ENCODE data around the gene RALGDS.

Gene RALGDS

DNA sequence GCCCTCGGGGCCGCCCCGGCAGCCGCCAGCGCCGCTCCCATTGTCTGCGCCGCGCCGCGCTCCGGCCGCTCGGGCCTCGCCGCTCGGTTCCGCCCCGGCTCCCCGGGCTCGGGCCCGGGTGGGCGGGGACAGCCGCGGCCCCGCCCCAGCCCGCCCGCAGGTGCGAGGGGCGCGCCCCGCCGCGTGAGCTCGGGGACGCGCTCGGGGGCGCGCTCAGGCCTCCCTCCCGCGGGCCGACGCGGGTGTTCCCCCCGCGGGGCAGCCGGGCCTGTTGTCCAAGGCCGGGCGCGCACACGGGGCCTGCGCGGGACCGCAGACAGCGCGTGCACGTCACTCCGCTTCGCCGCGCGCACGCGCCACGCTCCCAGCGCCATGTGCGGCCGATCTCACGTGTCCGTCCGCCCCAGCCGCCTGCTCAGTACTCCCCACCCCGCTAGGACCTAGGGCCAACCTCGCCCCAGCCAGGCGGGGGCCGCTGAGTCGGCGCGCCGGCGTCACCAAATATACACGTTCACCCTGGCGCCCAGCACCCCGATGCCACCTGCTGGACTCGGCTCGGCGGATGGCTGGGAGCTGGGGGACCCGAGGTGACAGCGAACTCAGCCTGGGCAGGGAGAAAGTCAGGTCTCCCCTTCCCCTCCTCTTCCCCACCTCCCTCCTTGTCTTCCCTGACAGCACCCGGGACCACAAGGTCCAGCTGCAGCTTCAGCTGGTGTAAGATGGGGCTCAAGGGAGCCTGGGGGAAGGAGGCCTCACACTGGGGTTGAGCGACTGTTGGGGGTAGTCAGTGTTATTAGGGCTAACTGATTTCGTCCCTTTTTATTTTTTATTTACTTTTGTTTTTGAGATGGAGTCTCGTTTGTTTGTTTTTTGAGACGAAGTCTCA lies 28.3 kb upstream of the RALGDS start:
- no peak for DNase-seq

DNA sequence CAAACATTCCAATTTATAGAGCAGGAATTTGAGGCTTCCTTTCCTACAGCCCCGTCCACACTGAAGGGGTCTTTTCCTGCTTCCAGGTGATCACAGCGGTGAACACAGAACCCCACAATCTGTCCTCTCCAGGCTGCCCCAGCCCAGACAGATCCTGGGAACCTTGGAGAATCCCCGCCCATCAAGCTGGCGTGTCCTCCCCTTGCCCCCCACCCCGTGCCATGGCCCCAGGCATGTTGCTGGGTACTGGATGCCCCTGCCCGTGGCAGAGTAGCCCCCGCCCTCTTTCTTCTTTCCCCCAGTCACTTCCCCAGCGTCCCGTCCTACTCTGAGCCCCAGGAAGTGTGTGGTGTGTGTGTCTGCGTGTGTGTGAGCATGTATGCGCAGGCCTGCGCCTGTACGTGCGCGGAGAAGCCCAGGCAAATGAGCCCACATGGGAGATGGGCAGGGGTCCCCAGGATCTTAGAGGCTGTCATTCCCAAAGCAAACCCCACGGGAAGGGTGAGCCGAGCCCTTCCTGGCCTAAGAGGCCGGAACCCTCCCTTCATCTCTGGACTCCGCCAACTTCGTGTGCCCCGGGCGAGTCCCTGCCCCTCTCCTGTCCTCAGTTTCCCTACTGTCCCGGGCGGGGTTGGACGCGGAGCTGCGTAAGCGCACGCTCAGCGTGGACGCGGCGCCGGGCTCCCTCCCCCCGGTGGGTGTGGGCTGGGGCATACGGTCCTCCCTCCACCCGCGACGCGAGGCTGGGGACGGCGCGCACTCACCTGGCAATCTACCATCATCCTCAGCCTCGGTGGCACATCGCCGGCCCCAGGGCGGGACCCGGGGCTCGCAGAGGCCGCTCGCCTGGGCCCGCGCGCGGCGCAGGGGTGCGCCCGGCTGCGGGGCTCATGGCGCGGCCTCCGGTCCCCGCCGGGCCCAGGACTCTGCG lies 27.4 kb upstream of the RALGDS start:
- no peak for DNase-seq

DNA sequence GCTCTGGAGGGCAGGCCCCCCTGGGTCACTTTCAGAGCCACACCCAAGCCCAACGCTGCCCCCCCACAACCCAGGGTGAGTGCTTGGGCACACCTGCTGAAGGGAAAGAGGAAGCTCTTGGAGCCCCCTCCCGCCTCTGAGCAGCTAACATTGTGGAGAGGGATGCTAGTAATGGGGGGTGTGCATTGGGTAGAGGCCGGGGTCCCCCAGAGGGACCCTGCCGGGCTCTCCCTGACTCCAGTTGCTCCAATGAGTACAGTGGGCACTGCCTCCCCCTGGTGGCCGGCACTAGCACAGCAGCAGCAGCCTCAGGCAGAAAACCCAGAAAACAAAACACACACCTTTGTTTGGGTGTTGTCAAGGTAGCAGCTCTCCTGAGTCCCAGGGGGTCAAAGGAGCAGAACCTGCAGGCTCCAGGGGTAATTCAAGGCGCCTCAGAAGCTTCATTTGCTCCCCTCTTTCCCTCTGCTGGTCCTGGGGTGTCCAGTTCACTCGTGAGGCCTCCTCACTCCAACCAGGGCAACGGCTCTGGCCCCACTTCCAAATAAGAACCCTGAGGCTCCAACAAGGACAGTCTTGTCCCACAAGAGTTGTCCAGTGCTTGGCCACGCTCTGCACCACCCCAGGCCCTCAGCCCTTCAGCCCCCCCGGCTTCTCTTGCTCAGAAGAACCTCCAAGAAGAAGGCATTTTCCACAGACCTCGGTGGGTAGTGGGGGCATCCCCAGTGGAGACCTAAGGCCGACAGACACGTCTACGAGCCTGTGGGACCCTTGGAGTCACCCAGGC lies 26.6 kb upstream of the RALGDS start:
- no peak for DNase-seq

DNA sequence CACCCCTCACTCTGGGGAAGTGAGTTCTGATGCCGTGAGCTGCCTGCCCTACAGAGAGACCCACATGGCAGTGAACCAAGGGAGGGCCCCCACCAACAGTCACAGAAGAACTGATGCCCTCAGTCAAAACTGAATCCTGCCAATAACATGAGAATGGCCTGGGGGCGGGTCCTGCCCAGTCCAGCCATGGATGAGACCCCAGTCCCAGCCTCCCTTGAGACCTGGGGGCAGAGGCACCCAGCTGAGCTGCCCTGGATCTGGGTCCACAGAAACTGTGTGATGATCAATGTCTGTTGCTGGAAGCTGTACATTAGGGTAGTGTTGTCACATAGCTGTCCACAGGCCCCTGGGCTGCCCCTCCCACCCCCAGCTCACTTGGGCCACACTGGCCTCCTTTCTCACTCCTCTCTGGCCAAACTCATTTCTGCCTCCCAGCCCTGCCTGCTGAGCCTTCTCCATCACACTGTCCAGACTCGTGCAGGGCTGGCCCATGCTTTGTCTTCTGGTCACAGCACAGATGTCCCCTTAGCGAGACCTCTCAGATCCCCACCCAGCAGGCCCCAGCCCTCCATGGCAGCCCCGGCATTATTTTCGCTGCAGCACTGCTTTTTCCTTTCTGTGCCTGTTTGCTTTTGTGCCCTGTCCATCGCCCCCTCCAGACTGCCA lies 25.8 kb upstream of the RALGDS start:
- no peak for DNase-seq

DNA sequence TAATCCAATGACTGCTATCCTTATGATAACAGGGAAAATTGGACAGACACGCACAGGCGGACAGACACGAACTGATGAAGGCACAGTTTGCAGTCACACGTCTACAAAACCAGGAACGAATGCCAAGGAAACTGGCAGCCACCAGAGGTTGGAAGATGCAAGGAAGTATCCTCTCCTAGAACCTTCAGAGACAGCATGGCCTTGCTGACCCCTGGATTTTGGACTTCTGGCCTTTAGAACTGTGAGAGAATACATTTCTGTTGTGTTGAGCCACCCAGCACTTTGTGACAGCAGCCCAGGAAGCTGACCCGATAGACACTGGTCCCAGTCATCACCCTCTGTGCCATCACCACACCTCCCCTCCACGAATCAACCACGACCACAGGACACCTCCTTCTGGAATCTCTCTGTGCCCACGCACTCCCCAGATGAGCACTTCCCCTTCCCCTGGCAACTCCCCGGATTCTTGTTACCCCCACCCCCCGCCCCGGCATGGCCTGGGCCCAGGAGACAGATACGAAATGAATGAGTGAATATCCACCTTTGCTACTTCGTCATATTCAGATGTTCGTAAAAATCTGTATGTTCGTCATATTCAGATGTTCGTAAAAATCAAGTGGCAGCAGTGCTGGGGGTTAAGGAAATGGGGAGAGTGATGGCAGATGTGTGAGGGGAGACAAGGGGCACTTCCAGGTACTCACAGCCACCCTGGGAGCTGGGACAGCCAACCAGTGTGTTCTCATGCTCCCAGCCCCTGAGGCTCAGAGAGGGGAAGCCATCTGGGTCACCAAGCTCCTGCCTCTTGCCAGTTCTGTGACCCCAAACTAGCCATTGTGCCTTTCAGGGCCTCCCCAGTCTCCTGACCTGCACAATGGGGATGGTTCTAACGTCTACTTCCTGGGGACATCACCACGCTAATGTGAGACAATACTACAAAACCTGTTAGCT lies 24.1 kb upstream of the RALGDS start:
- no peak for DNase-seq

DNA sequence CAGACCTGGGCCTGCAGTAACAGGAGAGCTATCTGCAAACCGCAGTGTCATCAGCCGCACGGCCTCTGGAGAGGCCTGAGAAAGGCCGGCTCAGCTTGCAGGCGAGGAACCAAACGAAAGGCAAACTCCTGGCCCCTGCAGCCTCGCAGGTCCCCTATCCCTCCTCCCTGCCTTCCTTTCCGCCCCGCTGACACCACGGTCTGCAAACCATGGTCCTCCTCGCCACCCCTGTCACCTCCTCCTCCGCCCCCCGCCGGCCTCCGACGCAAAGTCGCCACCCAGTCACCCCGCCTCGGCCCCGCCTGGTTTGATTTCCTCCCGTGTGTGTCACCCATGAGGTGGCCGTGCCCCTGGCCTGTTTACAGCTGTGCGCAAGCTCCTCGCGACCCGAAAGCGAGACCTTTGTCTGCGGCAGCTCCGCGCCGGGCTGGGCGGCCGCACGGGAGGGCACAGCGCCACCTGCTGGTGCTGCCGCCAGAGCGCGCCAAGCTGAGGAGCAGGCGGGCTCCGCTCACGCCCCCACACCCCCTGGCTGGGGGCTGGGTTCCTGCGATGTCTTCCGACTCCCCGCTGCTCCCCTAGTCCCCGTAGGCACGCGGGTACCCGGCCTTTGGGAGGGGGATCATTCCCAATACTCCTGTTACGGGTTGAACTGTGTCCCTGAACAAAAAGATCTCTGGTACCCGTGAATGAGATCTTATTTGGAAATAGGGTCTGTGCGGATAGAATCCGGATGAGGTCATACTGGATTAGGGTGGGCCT lies 23.3 kb upstream of the RALGDS start:
- DNase-seq = no peak

DNA sequence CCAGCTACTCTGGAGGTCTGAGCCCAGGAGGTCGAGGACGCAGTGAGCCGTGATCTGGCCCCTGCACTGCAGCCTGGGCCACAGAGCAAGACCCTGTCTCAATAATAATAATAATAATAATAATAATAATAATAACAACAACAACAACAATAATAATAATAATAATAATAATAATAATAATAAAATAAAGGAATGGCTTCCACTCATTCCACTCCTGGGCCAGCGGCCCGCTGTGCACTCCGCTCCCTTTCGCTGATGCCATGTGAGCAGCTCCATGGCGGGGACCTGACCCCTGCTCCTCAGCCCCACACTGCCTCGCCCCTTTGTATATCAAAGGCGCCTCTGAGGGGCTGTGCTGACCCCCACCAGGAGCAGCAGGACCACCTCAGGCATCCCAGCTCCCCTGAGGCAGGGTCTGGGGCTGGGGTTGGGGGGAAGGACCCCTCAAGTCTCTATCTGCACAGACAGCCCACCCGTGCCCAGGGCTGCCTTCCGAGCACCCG lies 22.6 kb upstream of the RALGDS start:
- no peak for DNase-seq

DNA sequence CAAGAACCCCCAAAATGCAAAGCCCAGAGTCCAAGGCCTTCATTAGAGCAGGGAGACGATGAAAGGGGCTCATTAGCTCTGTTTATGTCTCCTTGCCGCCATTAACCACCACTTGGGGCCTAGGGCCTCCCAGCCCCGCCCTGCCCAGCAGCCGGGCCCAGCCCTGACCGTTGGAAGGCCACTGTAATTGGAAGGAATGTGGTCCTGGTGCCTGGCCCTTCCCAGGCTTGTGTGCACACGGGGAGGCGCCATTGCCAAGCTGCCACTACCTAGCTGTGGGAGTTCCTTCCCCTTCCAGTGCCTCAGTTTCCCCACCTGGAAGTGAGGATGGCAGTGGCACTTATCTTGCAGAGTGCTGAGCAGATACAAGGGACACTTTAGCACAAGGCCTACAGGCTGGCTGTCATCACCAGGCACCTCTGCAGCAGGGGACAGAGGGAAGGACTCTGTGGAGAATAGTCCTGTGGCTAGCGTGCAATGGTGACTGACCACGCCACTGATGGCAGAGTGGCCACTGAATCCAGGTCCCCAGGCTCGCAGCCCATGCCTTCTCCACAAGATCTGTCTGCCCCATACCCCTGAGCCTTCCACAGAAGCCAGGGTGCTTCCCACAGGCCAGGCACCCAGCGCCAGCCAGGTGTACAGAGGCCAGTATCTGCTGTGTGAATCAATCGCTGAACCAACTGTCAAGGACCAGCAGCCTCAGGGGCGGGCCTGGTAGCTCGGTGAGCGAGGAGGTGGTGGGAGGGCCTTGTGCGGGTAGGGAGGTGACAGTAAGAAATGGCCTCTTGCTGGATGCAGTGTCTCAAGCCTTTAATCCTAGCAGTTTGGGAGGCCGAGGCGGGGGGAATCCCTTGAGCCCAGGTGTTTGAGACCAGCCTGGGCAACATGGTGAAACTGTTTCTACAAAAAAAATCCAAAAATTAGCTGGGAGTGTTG lies 21.9 kb upstream of the RALGDS start:
- no peak for DNase-seq

DNA sequence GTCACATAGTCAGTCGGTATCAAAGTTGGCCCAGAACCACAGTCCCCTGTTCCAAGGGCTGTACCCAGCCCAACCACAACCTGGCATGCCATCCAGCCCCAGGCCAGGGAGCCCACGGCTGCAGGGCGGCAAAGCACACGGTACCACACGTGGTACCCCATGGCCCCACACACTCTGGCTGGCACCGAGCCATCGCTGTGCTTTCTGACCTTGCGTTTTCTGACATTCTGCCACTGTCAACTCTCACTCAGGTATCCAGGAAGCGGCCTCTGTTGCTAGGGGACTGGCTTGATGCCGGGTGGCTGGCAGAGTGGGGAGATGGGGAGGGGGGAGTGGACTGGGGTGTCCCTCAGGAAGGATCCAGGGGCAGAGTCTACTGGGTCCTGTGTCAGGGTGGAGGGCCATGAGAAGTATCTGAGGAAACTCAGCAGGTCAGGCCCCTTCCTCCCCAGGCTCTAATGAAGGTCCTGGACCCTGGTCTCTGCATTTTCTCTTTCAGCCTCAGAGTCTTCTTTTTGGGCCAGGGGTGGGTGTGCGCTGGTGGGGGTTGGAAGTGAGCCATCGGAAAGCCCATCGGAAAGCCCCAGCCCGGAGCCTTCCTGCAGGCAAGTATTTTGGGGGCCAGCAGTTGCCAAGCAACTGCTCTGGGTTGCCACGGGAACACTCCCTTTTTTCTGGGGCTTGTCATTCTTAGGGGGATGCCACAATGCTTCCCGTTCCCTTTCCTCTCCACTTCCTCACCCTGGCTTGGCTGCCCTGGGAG lies 21.0 kb upstream of the RALGDS start:
- no peak for DNase-seq

DNA sequence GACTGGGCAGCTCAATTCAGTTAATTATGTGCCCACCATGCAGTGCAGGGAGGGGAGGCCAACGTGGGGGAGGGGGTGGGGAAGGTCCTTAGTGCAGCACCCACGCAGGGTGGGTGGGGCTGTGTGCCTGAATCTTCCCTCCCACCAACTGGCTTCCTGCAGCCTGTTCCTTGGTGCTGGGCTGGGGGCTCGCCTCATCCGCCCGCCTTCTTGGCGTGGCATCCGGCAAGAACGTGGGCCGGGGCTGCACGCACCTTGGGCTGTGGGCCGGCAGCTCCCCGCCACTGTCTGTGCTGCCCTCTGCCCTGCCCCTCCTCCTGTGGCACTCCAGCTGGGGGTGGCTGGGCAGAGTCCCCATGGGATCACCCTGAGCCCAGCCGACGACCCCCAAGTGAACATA lies 19.6 kb upstream of the RALGDS start:
- DNase-seq = no peak

DNA sequence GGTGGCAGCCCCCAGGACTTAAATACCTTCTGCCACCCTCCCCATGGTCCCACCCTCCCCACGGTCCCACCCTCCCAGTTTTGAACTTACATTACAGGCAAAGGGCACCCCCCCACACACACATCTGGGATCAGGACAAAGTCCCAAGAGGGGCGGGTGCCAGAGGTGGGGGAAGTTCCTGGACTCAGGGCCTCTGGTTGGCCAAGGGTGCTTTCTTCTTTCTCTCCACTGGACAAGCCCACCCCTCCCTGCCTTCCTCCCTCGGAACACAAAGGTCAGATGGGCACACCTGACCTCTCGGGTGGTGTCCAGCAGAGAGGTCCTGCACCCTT lies 19.1 kb upstream of the RALGDS start:
- DNase-seq = no peak

DNA sequence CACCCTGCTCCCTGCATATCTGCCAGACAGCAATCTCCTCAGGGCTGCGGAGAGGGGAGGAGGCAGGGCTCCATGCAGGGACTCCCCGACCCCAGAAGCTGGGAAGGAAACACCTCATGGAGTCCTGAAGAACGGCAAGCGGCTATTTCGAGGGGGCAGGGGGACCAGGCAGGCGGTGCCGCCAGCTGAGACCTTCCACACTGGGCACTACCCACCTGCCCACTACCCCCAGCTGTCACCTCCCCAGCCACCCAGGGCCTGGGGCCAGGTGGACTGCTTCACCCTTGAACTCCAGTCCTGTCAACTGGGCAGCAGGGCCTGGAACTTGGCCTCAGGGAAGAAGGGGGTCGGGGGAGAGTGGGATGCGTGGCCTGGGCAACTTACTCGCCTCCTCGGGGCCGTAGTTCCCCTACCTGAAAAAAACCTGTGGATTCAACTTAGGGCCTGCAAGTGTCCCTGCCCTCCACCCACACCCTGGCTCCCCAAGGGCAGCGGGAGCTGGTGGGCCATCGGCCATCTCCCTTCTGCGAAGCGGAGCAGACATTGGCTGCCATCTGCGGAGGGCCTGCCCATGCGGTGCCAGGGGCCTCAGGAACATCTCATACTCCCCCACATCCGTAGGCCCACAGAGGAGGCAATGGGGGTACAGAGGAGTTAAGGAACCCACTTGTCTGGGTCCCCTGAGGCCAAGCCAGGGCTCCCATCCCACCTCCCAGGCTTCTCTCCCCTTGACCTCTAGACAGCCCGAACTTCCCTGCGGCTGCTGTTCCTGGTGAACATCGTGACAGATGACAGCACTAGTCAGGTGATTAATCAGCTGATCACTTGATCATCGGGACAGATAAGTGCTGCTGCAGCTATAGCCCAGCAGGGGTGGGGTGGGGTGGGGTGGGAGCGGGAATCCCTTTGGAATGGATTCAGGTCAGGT lies 18.5 kb upstream of the RALGDS start:
- DNase-seq = no peak

DNA sequence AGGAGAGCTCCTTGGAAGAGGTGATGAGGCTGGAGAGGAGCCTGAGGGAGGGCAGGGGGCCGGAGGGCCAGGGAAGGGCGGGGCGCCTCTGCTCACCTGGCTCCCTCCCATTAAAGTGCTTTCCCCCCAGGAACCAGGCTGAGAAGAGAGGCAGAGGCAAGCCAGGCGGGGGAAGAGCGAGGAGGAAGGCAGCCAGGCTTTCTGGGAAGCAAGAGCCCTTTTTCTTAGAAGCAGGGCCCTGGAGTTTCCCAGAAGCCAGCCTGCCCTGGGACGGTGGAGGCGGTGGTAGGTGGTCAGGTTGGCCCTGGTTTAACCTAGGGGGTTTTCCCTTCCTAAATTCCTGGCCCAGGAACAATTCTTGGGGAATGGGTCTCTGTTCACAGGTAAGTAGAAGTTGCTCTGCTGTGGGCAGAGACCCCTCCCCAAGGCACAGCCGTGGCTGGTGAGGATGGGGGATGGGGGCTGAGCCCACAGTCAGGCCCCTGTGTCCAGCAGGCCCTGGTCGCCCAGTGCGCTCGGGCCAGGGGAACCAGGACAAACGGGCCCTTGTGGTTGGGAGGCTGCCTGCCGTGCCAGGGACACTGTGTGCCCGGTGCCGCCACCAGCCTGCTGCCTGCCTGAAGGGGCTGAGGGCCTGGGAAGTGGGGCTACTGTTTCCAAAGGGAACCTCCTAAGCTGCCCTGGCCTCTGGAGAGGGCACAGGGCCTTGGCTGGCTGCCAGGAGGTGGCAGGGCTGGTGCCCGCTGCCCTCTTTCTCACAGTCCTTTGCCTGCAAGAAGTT lies 16.6 kb upstream of the RALGDS start:
- DNase-seq = no peak

DNA sequence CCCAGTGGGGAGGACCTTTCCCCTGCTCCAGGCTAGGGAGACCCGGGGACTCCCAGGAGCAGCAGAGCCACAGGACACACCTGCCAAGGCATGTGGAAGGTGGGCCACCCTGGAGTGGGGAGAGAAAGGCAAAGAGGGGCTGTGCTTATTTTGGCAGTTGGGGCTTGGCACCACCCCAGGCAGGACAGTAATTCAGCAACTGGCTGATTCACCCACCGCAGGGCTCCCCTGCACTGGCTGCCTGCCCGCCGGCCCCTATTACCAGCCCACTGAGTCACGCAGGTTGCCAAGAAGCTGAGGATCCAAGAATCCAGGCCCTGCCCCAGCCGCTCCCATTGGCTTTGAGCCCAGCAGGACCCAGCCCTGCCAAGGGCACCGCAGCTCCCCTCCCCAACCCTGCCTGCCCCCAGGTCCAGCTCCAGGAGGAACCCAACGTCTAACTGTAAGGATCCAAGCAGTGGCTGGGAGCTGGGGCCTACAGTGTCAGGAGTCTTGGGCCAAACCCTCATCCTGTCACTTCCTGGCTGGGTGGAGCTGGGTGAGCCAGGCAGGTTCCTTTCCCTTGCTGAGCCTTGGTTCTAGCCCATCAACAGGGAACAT lies 14.2 kb upstream of the RALGDS start:
- DNase-seq = no peak

DNA sequence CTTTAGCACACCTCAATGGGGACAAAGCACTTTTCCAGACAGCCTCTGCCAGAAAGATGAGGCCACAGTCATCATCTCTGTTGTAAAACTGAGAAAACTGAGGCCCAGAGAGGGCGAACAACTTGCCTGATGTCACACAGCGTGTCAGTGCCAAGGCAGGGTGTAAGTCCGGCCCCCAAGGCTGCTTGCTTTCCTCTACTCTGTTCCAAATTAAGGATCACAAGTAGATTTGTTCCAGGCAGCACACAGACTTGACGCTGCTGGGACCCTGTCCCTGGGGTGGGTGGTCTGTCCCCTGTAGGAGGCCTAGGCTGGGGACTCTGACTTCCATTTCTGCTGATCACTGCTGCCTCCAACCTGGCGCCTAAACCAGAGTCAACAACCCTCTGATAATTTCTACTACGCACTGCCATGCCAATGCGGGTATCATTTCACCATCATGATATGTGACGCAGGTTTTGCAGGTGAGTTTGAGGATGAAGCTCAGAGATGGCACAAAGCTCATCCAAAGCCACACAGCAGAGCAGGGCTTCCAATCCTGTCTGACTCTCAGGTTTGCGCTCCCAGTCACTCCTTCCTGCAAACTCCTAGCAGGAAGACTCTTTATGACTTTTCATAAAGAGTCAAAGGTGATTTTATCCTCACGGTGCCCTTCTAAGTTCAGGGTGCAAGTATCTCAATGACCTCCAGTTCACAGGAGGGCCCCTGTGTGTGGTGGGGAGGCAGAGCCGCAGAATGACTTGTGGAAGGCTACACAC lies 13.5 kb upstream of the RALGDS start:
- DNase-seq = no peak

Data from SIG-M5 (cell line).